ENCODE data around the gene SLC35A4. TPM values are rescaled to one million over a fixed set of nuclear protein-coding genes. Genes with fewer than 3 reads are reported as not detected.

The SLC35A4 gene
- 73.8 TPM for total RNA-seq

GRCh38 chr5:140564196-140565023, at the start of gene SLC35A4, which contains the start of gene APBB3:
Gene SLC35A4, plus strand, starts transcription at chr5:140564828. Its CDS starts 2,342 bp downstream, at chr5:140567170.
Gene APBB3, minus strand, starts transcription at chr5:140564598. Its CDS starts 353 bp downstream, at chr5:140564245.
- DNase-seq (ENCODE audit: low spot score): peak; percentile 98

- no peak for DNase-seq (ENCODE audit: low spot score)
Measured at GRCh38 chr5:140524003-140524402, 40.6 kb upstream of the SLC35A4 start.

GRCh38 chr5:140540227-140540626, 24.4 kb upstream of the SLC35A4 start:
- no peak for DNase-seq (ENCODE audit: low spot score)

- no peak for DNase-seq (ENCODE audit: low spot score)
Measured at GRCh38 chr5:140542972-140543371, 21.7 kb upstream of the SLC35A4 start.

- DNase-seq (ENCODE audit: low spot score): no peak
Measured at GRCh38 chr5:140544986-140545385, 19.6 kb upstream of the SLC35A4 start.

GRCh38 chr5:140545606-140546005, 19.0 kb upstream of the SLC35A4 start:
- no peak for DNase-seq (ENCODE audit: low spot score)

GRCh38 chr5:140546851-140547507, 17.6 kb upstream of the SLC35A4 start:
- no peak for DNase-seq (ENCODE audit: low spot score)

- DNase-seq (ENCODE audit: low spot score): peak; percentile 99
Measured at GRCh38 chr5:140547508-140548299, 16.9 kb upstream of the SLC35A4 start, which contains the start of gene EIF4EBP3. Gene EIF4EBP3, plus strand, starts transcription at chr5:140547662. Its CDS starts 76 bp downstream, at chr5:140547738.

GRCh38 chr5:140548300-140548688, 16.3 kb upstream of the SLC35A4 start:
- DNase-seq (ENCODE audit: low spot score): peak; percentile 88

GRCh38 chr5:140548791-140549190, 15.8 kb upstream of the SLC35A4 start:
- no peak for DNase-seq (ENCODE audit: low spot score)

- DNase-seq (ENCODE audit: low spot score): peak; percentile 76
Measured at GRCh38 chr5:140549237-140550144, 15.1 kb upstream of the SLC35A4 start.

GRCh38 chr5:140550147-140551079, 14.2 kb upstream of the SLC35A4 start:
- DNase-seq (ENCODE audit: low spot score): no peak

- peak; percentile 3 for DNase-seq (ENCODE audit: low spot score)
Measured at GRCh38 chr5:140551872-140552271, 12.8 kb upstream of the SLC35A4 start.

GRCh38 chr5:140553657-140554056, 11.0 kb upstream of the SLC35A4 start:
- no peak for DNase-seq (ENCODE audit: low spot score)

GRCh38 chr5:140554454-140554853, 10.2 kb upstream of the SLC35A4 start:
- DNase-seq (ENCODE audit: low spot score): no peak

GRCh38 chr5:140555747-140556312, 8.8 kb upstream of the SLC35A4 start:
- no peak for DNase-seq (ENCODE audit: low spot score)

- no peak for DNase-seq (ENCODE audit: low spot score)
Measured at GRCh38 chr5:140556438-140556837, 8.2 kb upstream of the SLC35A4 start.

GRCh38 chr5:140557136-140557805, 7.4 kb upstream of the SLC35A4 start, which contains the start of gene SRA1:
Gene SRA1, minus strand, starts transcription at chr5:140557473. Its CDS starts 21 bp downstream, at chr5:140557452.
- DNase-seq (ENCODE audit: low spot score): peak; percentile 91

- DNase-seq (ENCODE audit: low spot score): no peak
Measured at GRCh38 chr5:140557965-140558364, 6.7 kb upstream of the SLC35A4 start.
